ENCODE data around the gene PTPRA.

The PTPRA gene

DNA sequence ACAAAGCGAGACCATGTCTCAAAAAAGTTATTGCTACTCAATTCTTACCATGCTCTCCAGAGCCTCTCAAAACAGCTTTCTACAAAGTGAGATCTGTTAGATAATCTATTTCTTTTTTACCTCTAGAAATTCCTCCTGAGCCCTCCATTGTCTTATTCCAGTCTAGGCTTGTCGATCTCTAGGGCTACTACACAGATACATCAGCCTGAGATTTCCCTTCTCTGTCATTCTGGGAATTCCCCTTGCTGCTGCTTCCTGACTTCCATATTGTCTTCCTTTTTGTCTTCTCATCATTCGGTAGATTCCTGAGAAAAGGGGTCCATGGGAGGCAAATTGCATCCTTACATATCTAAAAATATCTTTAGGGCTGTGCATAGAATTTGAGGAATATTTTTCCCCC lies 94.6 kb downstream of the PTPRA start:
- no peak for DNase-seq (ENCODE audit: low read depth)
- no peak overlapping the region for H3K4me3 ChIP-seq (ENCODE audit: low read depth, low read length)
- TF ChIP-seq, protein P1, sequence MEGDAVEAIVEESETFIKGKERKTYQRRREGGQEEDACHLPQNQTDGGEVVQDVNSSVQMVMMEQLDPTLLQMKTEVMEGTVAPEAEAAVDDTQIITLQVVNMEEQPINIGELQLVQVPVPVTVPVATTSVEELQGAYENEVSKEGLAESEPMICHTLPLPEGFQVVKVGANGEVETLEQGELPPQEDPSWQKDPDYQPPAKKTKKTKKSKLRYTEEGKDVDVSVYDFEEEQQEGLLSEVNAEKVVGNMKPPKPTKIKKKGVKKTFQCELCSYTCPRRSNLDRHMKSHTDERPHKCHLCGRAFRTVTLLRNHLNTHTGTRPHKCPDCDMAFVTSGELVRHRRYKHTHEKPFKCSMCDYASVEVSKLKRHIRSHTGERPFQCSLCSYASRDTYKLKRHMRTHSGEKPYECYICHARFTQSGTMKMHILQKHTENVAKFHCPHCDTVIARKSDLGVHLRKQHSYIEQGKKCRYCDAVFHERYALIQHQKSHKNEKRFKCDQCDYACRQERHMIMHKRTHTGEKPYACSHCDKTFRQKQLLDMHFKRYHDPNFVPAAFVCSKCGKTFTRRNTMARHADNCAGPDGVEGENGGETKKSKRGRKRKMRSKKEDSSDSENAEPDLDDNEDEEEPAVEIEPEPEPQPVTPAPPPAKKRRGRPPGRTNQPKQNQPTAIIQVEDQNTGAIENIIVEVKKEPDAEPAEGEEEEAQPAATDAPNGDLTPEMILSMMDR (IDR thresholded peaks at IDR 0.05; ENCODE audit: low read depth, low read length, missing control alignments), result no peak

DNA sequence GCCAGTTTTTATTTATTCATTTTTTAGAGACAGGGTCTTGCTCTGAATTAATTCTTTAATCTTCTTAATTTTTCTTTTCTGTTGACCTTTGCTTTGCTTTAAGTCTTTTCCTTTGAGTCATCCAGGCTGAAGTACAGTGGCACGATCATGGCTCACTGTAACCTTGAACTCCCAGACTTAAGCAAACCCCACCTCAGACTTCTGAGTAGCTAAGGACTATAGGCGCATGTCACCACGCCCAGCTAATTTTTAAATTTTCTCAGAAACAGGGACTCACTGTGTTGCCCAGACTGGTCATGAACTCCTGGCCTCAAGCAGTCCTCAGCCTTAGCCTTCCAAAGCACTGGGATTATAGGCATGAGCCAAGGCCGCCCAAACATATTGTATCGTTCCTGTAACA lies 98.8 kb downstream of the PTPRA start:
- TF ChIP-seq, protein P1 (IDR thresholded peaks at IDR 0.05; ENCODE audit: low read depth, low read length, missing control alignments), result no peak
- H3K4me3 ChIP-seq (ENCODE audit: low read depth, low read length), result no peak overlapping the region
- DNase-seq (ENCODE audit: low read depth), result no peak

- H3K4me3 ChIP-seq (ENCODE audit: low read depth, low read length), result no peak overlapping the region
- TF ChIP-seq, protein P1 (IDR thresholded peaks at IDR 0.05; ENCODE audit: low read depth, low read length, missing control alignments), result no peak
- DNase-seq (ENCODE audit: low read depth), result no peak
Measured at GRCh38 chr20:2973574-2973973, 100.3 kb downstream of the PTPRA start.

DNA sequence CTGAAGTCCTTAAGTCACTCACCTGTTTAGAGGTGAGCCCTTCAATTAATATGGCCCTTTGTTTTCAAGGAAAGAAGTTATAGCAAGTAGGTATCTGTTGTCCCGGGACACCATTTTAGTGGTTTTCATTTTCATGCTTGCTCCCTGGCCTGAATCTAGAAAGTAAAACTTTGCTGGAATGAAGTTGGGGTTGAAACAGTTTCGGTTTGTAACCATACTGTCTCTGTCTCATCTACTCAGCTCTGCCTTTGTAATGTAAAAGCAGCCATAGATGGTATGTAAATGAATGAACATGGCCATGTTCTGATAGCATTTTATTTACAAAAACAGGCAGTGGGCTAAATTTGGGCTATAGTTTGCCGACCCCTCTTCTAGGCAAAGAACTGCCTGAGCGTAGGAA lies 105.2 kb downstream of the PTPRA start:
- no peak overlapping the region for H3K4me3 ChIP-seq (ENCODE audit: low read depth, low read length)
- TF ChIP-seq, protein P1 (IDR thresholded peaks at IDR 0.05; ENCODE audit: low read depth, low read length, missing control alignments), result no peak
- no peak for DNase-seq (ENCODE audit: low read depth)

- DNase-seq (ENCODE audit: low read depth), result no peak
- no peak overlapping the region for H3K4me3 ChIP-seq (ENCODE audit: low read depth, low read length)
- TF ChIP-seq, protein P1 (IDR thresholded peaks at IDR 0.05; ENCODE audit: low read depth, low read length, missing control alignments), result no peak
Measured at GRCh38 chr20:2981646-2982045, 108.4 kb downstream of the PTPRA start.

- no peak overlapping the region; the same call in 1 of the 2 replicates for H3K4me3 ChIP-seq (ENCODE audit: low read depth, low read length)
- no peak for DNase-seq (ENCODE audit: low read depth)
- TF ChIP-seq, protein P1 (IDR thresholded peaks at IDR 0.05; ENCODE audit: low read depth, low read length, missing control alignments), result no peak
Measured at GRCh38 chr20:2983508-2983907, 110.2 kb downstream of the PTPRA start.

DNA sequence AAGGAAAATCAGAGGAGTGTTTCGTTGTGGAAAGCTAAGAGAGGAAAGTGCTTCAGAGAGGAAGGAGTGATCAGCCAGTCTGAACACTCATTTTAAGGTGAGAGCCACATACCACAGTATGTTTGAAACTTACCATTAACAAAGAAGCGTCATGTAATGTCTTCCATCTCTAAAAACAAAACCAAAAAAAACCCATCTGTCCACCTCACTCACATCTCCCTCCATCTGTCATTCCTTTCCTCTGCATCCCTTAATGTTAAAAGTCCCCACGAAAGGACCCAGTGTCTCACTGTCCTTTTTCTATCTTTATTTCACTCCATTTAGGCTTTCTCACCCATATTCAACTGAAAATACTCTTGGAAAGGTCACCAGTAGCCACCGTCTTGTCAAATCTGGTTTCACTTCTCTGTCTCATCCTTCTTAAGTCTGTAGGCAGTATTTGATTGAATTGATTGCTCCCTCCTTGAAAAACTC lies 110.8 kb downstream of the PTPRA start:
- no peak overlapping the region; the same call in 1 of the 2 replicates for H3K4me3 ChIP-seq (ENCODE audit: low read depth, low read length)
- TF ChIP-seq, protein P1 (IDR thresholded peaks at IDR 0.05; ENCODE audit: low read depth, low read length, missing control alignments), result no peak
- no peak for DNase-seq (ENCODE audit: low read depth)
